Hepatocyte (in vitro differentiated cells): Measurements from ENCODE around the gene TMEM45A. TPM values are rescaled to one million over a fixed set of nuclear protein-coding genes. Genes with fewer than 3 reads are reported as not detected.

Experiments used
- DNase-seq: peaks from one replicate; pipeline ENCODE4 v3.0.0-alpha.2; 2016; ENCODE audit warnings: low spot score
- H2AFZ ChIP-seq: fragments of 200-600 bp; sonication (generic); 2 replicates; pipeline ENCODE4 v1.6.0; 2016; ENCODE audit warnings: antibody characterized with exemption, mild to moderate bottlenecking
- H3K27ac ChIP-seq: fragments of 200-600 bp; sonication (generic); 2 replicates; pipeline ENCODE4 v1.5.1; 2016; ENCODE audit warnings: mild to moderate bottlenecking
- H3K27me3 ChIP-seq: fragments of 200-600 bp; sonication (generic); 2 replicates; pipeline ENCODE4 v1.6.1; 2016
- H3K36me3 ChIP-seq: fragments of 200-600 bp; sonication (generic); replicated peaks from 2 replicates; pipeline ENCODE4 v1.5.1; 2016; ENCODE audit warnings: low read depth; ENCODE audit not compliant: insufficient read depth
- H3K4me1 ChIP-seq: fragments of 200-600 bp; sonication (generic); 2 replicates; pipeline ENCODE4 v1.5.1; 2016; ENCODE audit warnings: mild to moderate bottlenecking, moderate library complexity; ENCODE audit not compliant: insufficient read depth
- H3K4me2 ChIP-seq: fragments of 200-600 bp; sonication (generic); 2 replicates; pipeline ENCODE4 v1.6.0; 2016
- H3K4me3 ChIP-seq: fragments of 200-600 bp; sonication (generic); 2 replicates; pipeline ENCODE4 v1.5.1; 2016; ENCODE audit warnings: mild to moderate bottlenecking
- H3K79me2 ChIP-seq: fragments of 200-600 bp; sonication (generic); 2 replicates; pipeline ENCODE4 v1.6.0; 2017; ENCODE audit warnings: mild to moderate bottlenecking
- H3K9me2 ChIP-seq: fragments of 200-600 bp; sonication (generic); replicated peaks from 2 replicates; pipeline ENCODE4 v1.6.0; 2017; ENCODE audit warnings: mild to moderate bottlenecking; ENCODE audit not compliant: insufficient read depth
- H3K9me3 ChIP-seq: fragments of 200-600 bp; sonication (generic); 2 replicates; pipeline ENCODE4 v1.5.1; 2016; ENCODE audit warnings: low read depth, mild to moderate bottlenecking
- H4K20me1 ChIP-seq: fragments of 200-600 bp; sonication (generic); 2 replicates; pipeline ENCODE4 v1.6.0; 2016; ENCODE audit warnings: mild to moderate bottlenecking; ENCODE audit not compliant: insufficient read depth, poor library complexity, severe bottlenecking
- CTCF ChIP-seq: fragments of 200-600 bp; sonication (generic); IDR thresholded peaks from 2 replicates; pipeline ENCODE4 v1.5.1; 2016; ENCODE audit warnings: antibody characterized with exemption, mild to moderate bottlenecking; ENCODE audit not compliant: poor library complexity
- EZH2 ChIP-seq: fragments of 200-600 bp; sonication (generic); IDR thresholded peaks from 2 replicates; pipeline ENCODE4 v1.6.1; 2016; ENCODE audit warnings: antibody characterized with exemption, mild to moderate bottlenecking, borderline replicate concordance
- EZH2phosphoT487 ChIP-seq: fragments of 200-600 bp; sonication (generic); IDR thresholded peaks from one replicate; pipeline ENCODE4 v1.6.1; 2018; ENCODE audit warnings: antibody characterized with exemption, mild to moderate bottlenecking, low read depth, moderate library complexity; ENCODE audit not compliant: unreplicated experiment, severe bottlenecking
- WGBS: methylation state at CpG from one replicate; pipeline ENCODE4 v1.1.6; 2016; ENCODE audit warnings: low lambda C conversion rate; ENCODE audit errors: missing lambda C conversion rate; 5-methylcytosine and 5-hydroxymethylcytosine counted together
- polyA plus RNA-seq: library from polyadenylated mRNA; unstranded; fragments of >200 nt; fragmentation: Nextera tagmentation; extraction: Ambion mirVana; gene quantifications from 2 replicates; pipeline ENCODE4 v1.2.1, GENCODE V29; 2016
- total RNA-seq: library from RNA; depleted of rRNA; stranded (reverse); fragments of >200 nt; gene quantifications from 2 replicates; pipeline ENCODE4 v1.2.3, GENCODE V29; 2014

TMEM45A gene
- total and polyA plus RNA-seq, 2 experiments from 2014 or later: 82.6 to 88.0 TPM

- H3K4me3 ChIP-seq: no peak overlapping the region
- H3K27me3 ChIP-seq: no peaks in the 10 kb centered on the region
- WGBS: 51% methylated on average over 2 of the region's 2 CpGs
- DNase-seq: peak; percentile 24
- TF ChIP-seq CTCF: no peak
- TF ChIP-seq EZH2phosphoT487: no peak
- no peak for TF ChIP-seq EZH2
- H2AFZ ChIP-seq: no peak overlapping the region
- H3K36me3 ChIP-seq: no peaks in the 10 kb centered on the region
- no peak overlapping the region for H3K4me2 ChIP-seq
- H4K20me1 ChIP-seq: no peaks in the 10 kb centered on the region
- H3K4me1 ChIP-seq: no peaks in the 10 kb centered on the region
- H3K9me2 ChIP-seq: no peaks in the 10 kb centered on the region
- no peaks in the 10 kb centered on the region for H3K79me2 ChIP-seq
- no peak overlapping the region for H3K27ac ChIP-seq
- H3K9me3 ChIP-seq: no peaks in the 10 kb centered on the region
These were observed 10.2 kb upstream of the TMEM45A start for GRCh38 chr3:100482176-100482575.

- 100% methylated on average over 1 of the region's 1 CpG for WGBS
- Histone ChIP-seq H3K9me2 (no peaks in the 10 kb centered on the region), H3K36me3 (no peaks in the 10 kb centered on the region), H2AFZ (no peak overlapping the region), H3K9me3 (no peaks in the 10 kb centered on the region), H4K20me1 (no peaks in the 10 kb centered on the region), H3K4me3 (no peak overlapping the region), H3K27ac (no peak overlapping the region), H3K79me2 (no peaks in the 10 kb centered on the region), H3K4me2 (no peak overlapping the region), H3K27me3 (no peaks in the 10 kb centered on the region), H3K4me1 (no peaks in the 10 kb centered on the region)
- no peak for DNase-seq
- TF ChIP-seq EZH2phosphoT487: no peak
- no peak for TF ChIP-seq CTCF
- no peak for TF ChIP-seq EZH2
These were observed 8.9 kb upstream of the TMEM45A start for GRCh38 chr3:100483529-100483928.

GRCh38 chr3:100486808-100487207 lies 5.6 kb upstream of the TMEM45A start:
- WGBS: 87% methylated on average over 2 of the region's 2 CpGs
- Histone ChIP-seq H3K9me2 (no peaks in the 10 kb centered on the region), H3K27ac (no peak overlapping the region), H3K4me1 (no peaks in the 10 kb centered on the region), H4K20me1 (no peaks in the 10 kb centered on the region), H3K4me2 (no peak overlapping the region), H2AFZ (no peak overlapping the region), H3K9me3 (no peaks in the 10 kb centered on the region), H3K36me3 (no peaks in the 10 kb centered on the region), H3K27me3 (no peaks in the 10 kb centered on the region), H3K4me3 (no peak overlapping the region), H3K79me2 (no peaks in the 10 kb centered on the region)
- DNase-seq: no peak
- no peak for TF ChIP-seq EZH2
- no peak for TF ChIP-seq CTCF
- no peak for TF ChIP-seq EZH2phosphoT487

GRCh38 chr3:100489118-100489517 lies 3.3 kb upstream of the TMEM45A start:
- WGBS: 97% methylated on average over 1 of the region's 1 CpG
- Histone ChIP-seq H3K9me3 (no peaks in the 10 kb centered on the region), H3K36me3 (no peaks in the 10 kb centered on the region), H3K4me3 (no peak overlapping the region), H3K4me1 (no peaks in the 10 kb centered on the region), H4K20me1 (no peaks in the 10 kb centered on the region), H3K27ac (no peak overlapping the region), H2AFZ (no peak overlapping the region), H3K4me2 (no peak overlapping the region), H3K79me2 (peaks cover 11% of the 10 kb centered on the region), H3K9me2 (no peaks in the 10 kb centered on the region), H3K27me3 (no peaks in the 10 kb centered on the region)
- no peak for DNase-seq
- TF ChIP-seq EZH2: no peak
- TF ChIP-seq EZH2phosphoT487: no peak
- TF ChIP-seq CTCF: no peak
